ENCODE data around the gene C9orf50. TPM values are rescaled to one million over a fixed set of nuclear protein-coding genes. Genes with fewer than 3 reads are reported as not detected.
A peak's percentile ranks its signal among the peaks of the same experiment; 100 is the strongest.

The C9orf50 gene
- total and polyA plus RNA-seq, 7 donors = 0.03 to 1.2 (median 0.82) TPM; not detected in 4

DNA sequence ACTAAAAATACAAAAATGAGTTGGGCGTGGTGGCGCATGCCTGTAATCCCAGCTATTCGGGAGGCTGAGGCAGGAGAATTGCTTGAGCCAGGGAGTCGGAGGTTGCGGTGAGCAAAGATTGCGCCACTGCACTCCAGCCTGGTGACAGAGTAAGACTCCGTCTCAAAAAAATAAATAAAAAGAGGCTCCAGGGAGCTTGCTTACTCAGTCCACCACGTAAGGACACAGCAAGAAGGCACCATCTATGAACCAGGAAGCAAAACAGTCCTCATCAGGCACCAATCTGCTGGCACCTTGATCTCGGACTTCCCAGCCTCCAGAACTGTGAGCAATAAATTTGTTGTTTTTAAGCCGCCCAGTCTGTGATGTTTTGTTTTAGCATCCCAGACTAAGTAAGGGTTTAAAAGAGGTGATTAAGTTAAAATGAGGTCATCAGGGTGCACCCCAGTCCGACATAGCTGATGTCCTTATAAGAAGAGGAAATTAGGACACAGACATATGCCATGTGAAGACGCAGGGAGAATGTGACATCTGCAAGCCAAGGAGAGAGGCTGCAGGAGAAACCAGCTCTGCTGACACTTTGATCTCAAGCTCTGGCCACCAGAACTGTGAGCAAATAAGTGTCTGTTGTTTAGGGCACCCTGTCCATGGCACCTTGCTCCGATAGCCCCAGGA lies 45.9 kb downstream of the C9orf50 start:
- TF ChIP-seq POLR2A (IDR thresholded peaks at IDR 0.05) = no peak
- TF ChIP-seq, protein P1, sequence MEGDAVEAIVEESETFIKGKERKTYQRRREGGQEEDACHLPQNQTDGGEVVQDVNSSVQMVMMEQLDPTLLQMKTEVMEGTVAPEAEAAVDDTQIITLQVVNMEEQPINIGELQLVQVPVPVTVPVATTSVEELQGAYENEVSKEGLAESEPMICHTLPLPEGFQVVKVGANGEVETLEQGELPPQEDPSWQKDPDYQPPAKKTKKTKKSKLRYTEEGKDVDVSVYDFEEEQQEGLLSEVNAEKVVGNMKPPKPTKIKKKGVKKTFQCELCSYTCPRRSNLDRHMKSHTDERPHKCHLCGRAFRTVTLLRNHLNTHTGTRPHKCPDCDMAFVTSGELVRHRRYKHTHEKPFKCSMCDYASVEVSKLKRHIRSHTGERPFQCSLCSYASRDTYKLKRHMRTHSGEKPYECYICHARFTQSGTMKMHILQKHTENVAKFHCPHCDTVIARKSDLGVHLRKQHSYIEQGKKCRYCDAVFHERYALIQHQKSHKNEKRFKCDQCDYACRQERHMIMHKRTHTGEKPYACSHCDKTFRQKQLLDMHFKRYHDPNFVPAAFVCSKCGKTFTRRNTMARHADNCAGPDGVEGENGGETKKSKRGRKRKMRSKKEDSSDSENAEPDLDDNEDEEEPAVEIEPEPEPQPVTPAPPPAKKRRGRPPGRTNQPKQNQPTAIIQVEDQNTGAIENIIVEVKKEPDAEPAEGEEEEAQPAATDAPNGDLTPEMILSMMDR (IDR thresholded peaks at IDR 0.05) = no peak
- no peak for TF ChIP-seq EP300 (IDR thresholded peaks at IDR 0.05)
- no peak for TF ChIP-seq POLR2AphosphoS5 (IDR thresholded peaks at IDR 0.05)
- intact Hi-C loops (cut with DNase I) = loop anchor here (5.0 kb wide), 1 partner anchor 32 kb away; no protein-coding TSS in a partner anchor

DNA sequence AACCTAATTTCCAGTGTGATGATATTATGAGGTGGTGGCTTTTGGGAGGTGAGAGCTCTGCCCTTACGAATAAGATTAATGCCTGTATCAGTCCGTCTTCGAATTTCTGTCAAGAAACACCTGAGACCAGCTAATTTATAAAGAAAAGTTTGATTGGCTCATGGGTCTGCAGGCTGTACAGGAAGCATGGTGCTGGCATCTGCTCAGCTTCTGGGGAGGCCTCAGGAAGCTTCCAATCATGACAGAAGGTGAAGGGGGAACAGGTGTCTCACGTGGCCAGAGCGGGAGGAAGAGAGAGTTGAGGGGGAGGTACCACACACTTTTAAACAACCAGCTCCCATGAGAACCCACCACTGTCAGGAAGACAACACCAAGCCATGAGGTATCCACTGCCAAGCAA lies 46.9 kb downstream of the C9orf50 start:
- Histone ChIP-seq H3K27ac (no peak overlapping the region), H3K9me3 (no peaks in the 10 kb centered on the region), H3K4me1 (peaks cover 0 to 25% (median 22%) of the 10 kb centered on the region in 4 donors), H3K36me3 (no peaks in the 10 kb centered on the region), H3K4me3 (no peak overlapping the region), H3K27me3 (no peaks in the 10 kb centered on the region)
- TF ChIP-seq POLR2AphosphoS5 (IDR thresholded peaks at IDR 0.05) (no peak), POLR2A (IDR thresholded peaks at IDR 0.05) (no peak), EP300 (IDR thresholded peaks at IDR 0.05) (no peak)
- TF ChIP-seq, protein P1 (IDR thresholded peaks at IDR 0.05) = no peak
- 94 to 95% methylated on average over 5 of the region's 5 CpGs for WGBS, 2 donors
- intact Hi-C loops (cut with DNase I) = loop anchor here (5.0 kb wide), 1 partner anchor 33 kb away; no protein-coding TSS in a partner anchor
- no peak for DNase-seq

More for the DNA sequence above, 45.9 kb downstream of the C9orf50 start:
- H3K4me1 ChIP-seq = peaks cover 0 to 14% (median 12%) of the 10 kb centered on the region in 4 donors
- no peaks in the 10 kb centered on the region for H3K36me3 ChIP-seq
- H3K27ac ChIP-seq = peak overlapping the region in 2 of 4 donors; percentile 16 to 34
- no peaks in the 10 kb centered on the region for H3K9me3 ChIP-seq
- no peaks in the 10 kb centered on the region for H3K27me3 ChIP-seq
- H3K4me3 ChIP-seq = no peak overlapping the region
- WGBS, 2 donors = 63 to 82% methylated on average over 13 of the region's 13 CpGs
- DNase-seq = no peak

DNA sequence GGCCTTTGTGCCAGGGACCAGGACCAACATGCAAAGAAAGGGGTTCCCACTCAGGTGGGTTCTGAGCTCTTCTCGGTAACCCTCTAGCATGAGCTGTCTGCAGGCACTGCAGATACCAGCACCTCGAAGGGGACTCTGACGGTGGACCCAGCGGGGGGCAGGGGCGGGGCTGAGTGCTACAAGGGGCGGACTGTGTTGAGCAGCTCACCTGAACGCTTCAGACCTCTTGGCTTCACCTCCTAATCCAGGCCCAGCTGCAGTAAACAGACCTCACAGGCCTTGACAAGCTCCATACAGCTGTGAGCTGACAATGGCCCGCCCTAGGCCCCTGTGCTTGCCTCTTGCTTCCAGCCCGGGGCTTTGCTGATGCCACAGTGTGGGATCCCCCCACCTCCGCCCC lies 48.4 kb downstream of the C9orf50 start:
- Histone ChIP-seq H3K27ac (no peak overlapping the region), H3K4me1 (peaks cover 0 to 40% (median 33%) of the 10 kb centered on the region in 4 donors), H3K9me3 (no peaks in the 10 kb centered on the region), H3K4me3 (no peak overlapping the region), H3K27me3 (no peaks in the 10 kb centered on the region), H3K36me3 (no peaks in the 10 kb centered on the region)
- no peak for TF ChIP-seq POLR2AphosphoS5 (IDR thresholded peaks at IDR 0.05)
- TF ChIP-seq, protein P1 (IDR thresholded peaks at IDR 0.05) = no peak
- TF ChIP-seq EP300 (IDR thresholded peaks at IDR 0.05) = no peak
- no peak for TF ChIP-seq POLR2A (IDR thresholded peaks at IDR 0.05)
- intact Hi-C loops (cut with DNase I) = loop anchor here (5.0 kb wide), 1 partner anchor 35 kb away; no protein-coding TSS in a partner anchor
- no peak for DNase-seq
- 91 to 94% methylated on average over 10 of the region's 10 CpGs for WGBS, 2 donors

DNA sequence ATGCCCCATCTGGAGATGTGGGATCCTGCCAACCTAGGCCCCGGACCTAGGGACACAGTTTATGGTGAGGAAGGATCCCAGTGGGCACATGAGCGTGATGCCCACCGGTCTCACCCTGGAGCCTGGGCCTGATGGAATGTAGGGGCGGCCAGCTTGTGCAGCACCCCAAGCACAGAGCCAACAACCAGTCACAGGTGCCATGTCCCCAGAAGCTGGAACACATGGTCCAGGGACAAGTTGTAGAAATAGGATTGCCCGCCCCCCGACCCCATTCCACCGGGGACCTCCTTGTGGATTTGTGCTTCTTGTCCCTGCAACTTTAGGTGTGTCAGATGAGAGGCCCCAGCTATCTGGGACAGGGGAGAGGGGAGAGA lies 48.9 kb downstream of the C9orf50 start:
- H3K9me3 ChIP-seq = no peaks in the 10 kb centered on the region
- H3K27ac ChIP-seq = peak overlapping the region in 1 of 4 donors; percentile 82
- no peaks in the 10 kb centered on the region for H3K27me3 ChIP-seq
- intact Hi-C loops (cut with DNase I) = loop anchor here (5.0 kb wide), 1 partner anchor 35 kb away; no protein-coding TSS in a partner anchor
- no peaks in the 10 kb centered on the region for H3K36me3 ChIP-seq
- DNase-seq = no peak
- H3K4me1 ChIP-seq = peaks cover 0 to 40% (median 35%) of the 10 kb centered on the region in 4 donors
- H3K4me3 ChIP-seq = no peak overlapping the region
- WGBS, 2 donors = 97 to 98% methylated on average over 7 of the region's 7 CpGs
- TF ChIP-seq POLR2A (IDR thresholded peaks at IDR 0.05) = no peak
- TF ChIP-seq, protein P1 (IDR thresholded peaks at IDR 0.05) = no peak

Data from sigmoid colon (tissue), 7 donors.